ENCODE results near the gene IGFBP2.
A peak's percentile ranks its signal among the peaks of the same experiment; 100 is the strongest.

The IGFBP2 gene

DNA sequence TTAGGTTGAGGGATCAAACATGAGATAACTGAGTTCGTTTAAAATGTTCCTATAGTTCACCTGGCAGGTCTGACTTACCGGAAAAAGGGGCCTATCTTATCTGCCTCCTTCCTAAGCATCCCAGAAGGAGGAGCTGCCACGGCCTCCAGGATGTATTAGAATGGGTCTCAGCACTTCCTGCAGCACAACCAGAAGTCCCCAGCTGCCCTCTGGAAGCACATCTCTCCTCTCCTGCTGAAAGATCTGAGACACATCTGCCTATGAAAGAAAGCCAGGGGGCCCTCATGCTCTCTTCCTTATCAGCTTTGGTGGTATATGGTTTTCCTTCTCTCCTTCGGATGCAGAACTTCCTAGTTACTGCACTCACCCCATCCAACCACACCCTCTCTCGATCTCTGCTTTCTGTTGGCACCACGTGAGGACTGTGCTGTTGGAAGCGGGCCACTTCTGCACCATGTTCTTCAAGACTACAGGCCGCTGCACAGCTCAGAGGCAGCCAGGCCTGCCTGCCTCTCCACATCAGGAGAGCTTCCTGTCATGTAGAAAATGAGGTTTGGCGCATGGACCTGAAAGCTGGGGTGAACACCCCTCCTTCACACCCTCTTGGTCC, 55.6 kb downstream of the IGFBP2 start:
- peaks cover 41% of the 10 kb centered on the region for H3K27me3 ChIP-seq (ENCODE audit: control insufficient read depth, insufficient read depth, low read length)
- no peak overlapping the region for H3K9ac ChIP-seq (ENCODE audit: low read length)
- no peaks in the 10 kb centered on the region for H3K9me3 ChIP-seq (ENCODE audit: control insufficient read depth, insufficient read depth, low read depth, low read length)
- no peak overlapping the region for H3K27ac ChIP-seq (ENCODE audit: low read depth, low read length)
- no peaks in the 10 kb centered on the region for H3K36me3 ChIP-seq (ENCODE audit: control insufficient read depth, insufficient read depth, low read length)
- H3K4me1 ChIP-seq (ENCODE audit: control insufficient read depth, insufficient read depth, low read length), result peaks cover 22% of the 10 kb centered on the region
- no peak overlapping the region for H3K4me3 ChIP-seq (ENCODE audit: low read depth, low read length)

DNA sequence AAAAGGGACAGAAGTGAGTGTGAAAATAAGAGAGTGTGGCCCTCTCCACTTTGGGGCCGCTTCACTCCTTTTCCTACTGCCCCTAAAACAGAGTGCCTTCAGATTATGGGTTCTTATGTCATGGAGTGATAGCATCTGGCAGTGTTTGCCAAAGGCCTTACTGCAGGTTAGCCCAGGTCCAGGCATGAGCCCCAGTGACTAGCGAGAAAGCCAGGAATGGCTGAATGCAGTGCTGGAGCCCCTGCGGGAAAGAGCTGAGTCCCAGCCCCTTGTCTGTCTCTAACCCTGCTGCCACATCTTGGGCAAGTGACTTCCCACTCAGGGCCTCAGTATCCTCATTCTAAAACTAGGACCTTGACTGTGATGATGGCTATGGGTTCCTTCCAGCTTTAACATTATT, 56.2 kb downstream of the IGFBP2 start:
- H3K27ac ChIP-seq (ENCODE audit: low read depth, low read length), result no peak overlapping the region
- no peak overlapping the region for H3K4me3 ChIP-seq (ENCODE audit: low read depth, low read length)
- peaks cover 20% of the 10 kb centered on the region for H3K4me1 ChIP-seq (ENCODE audit: control insufficient read depth, insufficient read depth, low read length)
- no peaks in the 10 kb centered on the region for H3K9me3 ChIP-seq (ENCODE audit: control insufficient read depth, insufficient read depth, low read depth, low read length)
- H3K27me3 ChIP-seq (ENCODE audit: control insufficient read depth, insufficient read depth, low read length), result peaks cover 46% of the 10 kb centered on the region
- H3K36me3 ChIP-seq (ENCODE audit: control insufficient read depth, insufficient read depth, low read length), result no peaks in the 10 kb centered on the region
- no peak overlapping the region for H3K9ac ChIP-seq (ENCODE audit: low read length)

- peaks cover 56% of the 10 kb centered on the region for H3K27me3 ChIP-seq (ENCODE audit: control insufficient read depth, insufficient read depth, low read length)
- no peaks in the 10 kb centered on the region for H3K9me3 ChIP-seq (ENCODE audit: control insufficient read depth, insufficient read depth, low read depth, low read length)
- H3K4me1 ChIP-seq (ENCODE audit: control insufficient read depth, insufficient read depth, low read length), result peaks cover 20% of the 10 kb centered on the region
- H3K36me3 ChIP-seq (ENCODE audit: control insufficient read depth, insufficient read depth, low read length), result no peaks in the 10 kb centered on the region
- H3K9ac ChIP-seq (ENCODE audit: low read length), result no peak overlapping the region
- no peak overlapping the region for H3K27ac ChIP-seq (ENCODE audit: low read depth, low read length)
- no peak overlapping the region for H3K4me3 ChIP-seq (ENCODE audit: low read depth, low read length)
Observed at GRCh38 chr2:216690456-216690852, 57.2 kb downstream of the IGFBP2 start.

DNA sequence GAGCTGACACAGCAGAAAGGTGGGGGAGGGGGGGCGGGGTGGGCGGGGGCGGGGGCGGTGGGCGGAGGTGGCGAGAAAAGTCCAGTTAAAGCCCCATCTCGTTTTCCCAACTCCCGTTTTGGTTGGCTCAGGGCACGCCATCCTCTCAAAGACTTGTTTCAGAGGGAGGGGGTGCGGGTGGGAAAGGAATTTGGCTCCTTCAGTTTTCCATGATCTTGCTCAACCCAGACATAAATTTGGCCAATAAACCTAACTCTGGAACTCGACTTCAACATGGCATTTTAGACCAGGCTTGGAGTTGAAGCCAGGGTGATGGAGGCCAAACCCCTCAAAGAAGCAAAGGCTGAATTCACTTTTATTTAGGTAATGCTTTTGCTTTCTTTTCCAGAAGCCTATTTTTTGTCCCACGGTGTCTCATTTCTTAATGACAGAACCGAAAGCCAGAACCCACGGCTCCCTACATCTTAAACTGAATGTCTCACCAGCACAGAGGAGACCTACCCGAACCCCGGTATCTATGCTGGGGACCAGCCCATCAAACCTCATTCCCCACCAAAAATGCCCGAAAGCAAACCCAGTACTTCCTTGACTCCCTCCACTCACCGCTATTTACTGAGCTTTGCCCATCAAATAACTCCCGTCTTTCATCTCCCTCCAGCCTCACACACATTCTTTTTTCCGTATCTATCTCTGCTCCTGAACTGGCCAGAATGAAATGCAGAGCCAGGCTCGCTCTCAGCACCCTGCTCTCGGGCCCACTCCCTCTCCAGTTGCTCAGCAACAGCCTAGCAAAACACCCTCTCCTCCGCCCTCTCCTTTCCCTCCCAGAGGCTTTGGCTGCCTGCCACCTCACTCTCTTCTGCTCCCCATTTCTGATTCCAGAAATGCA, 57.9 kb downstream of the IGFBP2 start:
- no peak overlapping the region for H3K27ac ChIP-seq (ENCODE audit: low read depth, low read length)
- H3K9me3 ChIP-seq (ENCODE audit: control insufficient read depth, insufficient read depth, low read depth, low read length), result no peaks in the 10 kb centered on the region
- peak overlapping the region; percentile 50 for H3K4me3 ChIP-seq (ENCODE audit: low read depth, low read length)
- H3K36me3 ChIP-seq (ENCODE audit: control insufficient read depth, insufficient read depth, low read length), result no peaks in the 10 kb centered on the region
- H3K4me1 ChIP-seq (ENCODE audit: control insufficient read depth, insufficient read depth, low read length), result peaks cover 25% of the 10 kb centered on the region
- H3K27me3 ChIP-seq (ENCODE audit: control insufficient read depth, insufficient read depth, low read length), result peaks cover 63% of the 10 kb centered on the region
- H3K9ac ChIP-seq (ENCODE audit: low read length), result no peak overlapping the region

DNA sequence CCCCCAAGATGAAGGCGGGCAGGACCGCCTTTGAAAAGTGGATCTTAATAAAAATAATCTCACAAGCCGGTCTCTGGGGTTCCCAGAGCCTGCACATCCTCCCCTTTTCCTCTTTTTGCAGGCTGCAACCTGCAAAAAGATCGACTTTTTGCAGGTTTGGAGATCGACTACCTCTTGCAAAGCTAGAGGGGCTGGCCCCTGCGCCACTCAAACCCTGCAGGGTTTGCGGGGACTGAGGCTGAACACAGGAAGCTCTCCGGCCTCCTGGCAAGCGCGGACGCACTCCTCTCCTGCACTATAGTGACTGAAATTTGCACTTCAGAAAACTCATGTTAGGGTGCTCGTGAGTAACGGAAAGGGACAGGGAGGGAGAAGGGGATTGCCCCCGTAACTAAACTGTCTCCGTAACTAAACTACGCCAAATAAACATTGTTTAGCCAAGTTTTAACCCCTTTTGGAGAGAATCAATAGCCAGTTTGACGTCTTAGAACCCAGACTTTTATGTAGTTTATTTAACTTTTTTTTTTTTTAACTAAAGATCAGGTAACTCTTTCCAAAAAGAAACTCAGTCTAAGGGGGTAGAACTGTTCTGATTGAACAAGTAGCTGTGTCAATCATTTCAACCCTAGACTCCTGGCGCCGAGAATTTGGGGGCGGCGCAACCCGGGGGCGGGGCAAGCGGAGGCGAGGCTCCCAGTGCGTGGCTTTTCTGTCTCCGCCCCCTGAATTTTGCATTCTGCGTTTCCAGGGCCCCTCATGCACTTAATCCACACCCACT, 59.6 kb downstream of the IGFBP2 start:
- Histone ChIP-seq H3K9me3 (ENCODE audit: control insufficient read depth, insufficient read depth, low read depth, low read length) (no peaks in the 10 kb centered on the region), H3K36me3 (ENCODE audit: control insufficient read depth, insufficient read depth, low read length) (no peaks in the 10 kb centered on the region), H3K27me3 (ENCODE audit: control insufficient read depth, insufficient read depth, low read length) (peaks cover 74% of the 10 kb centered on the region), H3K4me1 (ENCODE audit: control insufficient read depth, insufficient read depth, low read length) (peaks cover 30% of the 10 kb centered on the region), H3K27ac (ENCODE audit: low read depth, low read length) (no peak overlapping the region), H3K9ac (ENCODE audit: low read length) (peak overlapping the region; percentile 8), H3K4me3 (ENCODE audit: low read depth, low read length) (peak overlapping the region; percentile 74)

DNA sequence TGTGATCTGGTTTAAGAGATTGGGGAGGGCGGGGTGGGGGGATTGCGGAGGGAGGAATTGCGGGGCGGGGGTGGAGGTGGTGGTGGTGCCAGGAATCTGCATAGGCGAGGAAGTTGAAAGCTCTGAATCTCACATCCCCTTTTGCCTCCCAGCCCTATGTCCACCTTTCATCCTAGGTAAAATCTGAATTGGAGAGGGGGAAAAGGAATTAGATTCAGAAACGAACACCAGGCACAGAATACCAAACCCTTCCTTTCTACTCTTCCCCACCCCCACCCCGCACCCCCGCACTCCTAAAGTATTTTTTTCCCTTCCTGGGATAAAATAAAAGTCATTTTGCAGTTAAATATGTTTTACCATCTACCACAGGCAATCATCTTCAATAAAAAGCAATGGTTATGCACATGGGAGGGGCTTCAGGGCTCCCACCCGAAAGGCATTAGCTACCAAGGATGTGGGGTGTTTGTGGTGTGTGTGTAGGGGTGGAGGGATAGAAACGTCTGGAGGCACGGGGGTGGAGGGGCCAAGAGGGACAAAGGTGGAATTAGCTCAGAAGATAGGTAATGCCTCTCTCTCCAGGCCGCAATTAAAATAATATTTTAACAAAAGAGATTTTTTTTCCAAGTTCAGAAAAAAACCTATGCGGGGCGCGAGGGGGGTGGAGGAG, 60.3 kb downstream of the IGFBP2 start:
- Histone ChIP-seq H3K27me3 (ENCODE audit: control insufficient read depth, insufficient read depth, low read length) (peaks cover 74% of the 10 kb centered on the region), H3K36me3 (ENCODE audit: control insufficient read depth, insufficient read depth, low read length) (no peaks in the 10 kb centered on the region), H3K9ac (ENCODE audit: low read length) (no peak overlapping the region), H3K27ac (ENCODE audit: low read depth, low read length) (no peak overlapping the region), H3K4me3 (ENCODE audit: low read depth, low read length) (peak overlapping the region; percentile 70), H3K4me1 (ENCODE audit: control insufficient read depth, insufficient read depth, low read length) (peaks cover 30% of the 10 kb centered on the region), H3K9me3 (ENCODE audit: control insufficient read depth, insufficient read depth, low read depth, low read length) (no peaks in the 10 kb centered on the region)

DNA sequence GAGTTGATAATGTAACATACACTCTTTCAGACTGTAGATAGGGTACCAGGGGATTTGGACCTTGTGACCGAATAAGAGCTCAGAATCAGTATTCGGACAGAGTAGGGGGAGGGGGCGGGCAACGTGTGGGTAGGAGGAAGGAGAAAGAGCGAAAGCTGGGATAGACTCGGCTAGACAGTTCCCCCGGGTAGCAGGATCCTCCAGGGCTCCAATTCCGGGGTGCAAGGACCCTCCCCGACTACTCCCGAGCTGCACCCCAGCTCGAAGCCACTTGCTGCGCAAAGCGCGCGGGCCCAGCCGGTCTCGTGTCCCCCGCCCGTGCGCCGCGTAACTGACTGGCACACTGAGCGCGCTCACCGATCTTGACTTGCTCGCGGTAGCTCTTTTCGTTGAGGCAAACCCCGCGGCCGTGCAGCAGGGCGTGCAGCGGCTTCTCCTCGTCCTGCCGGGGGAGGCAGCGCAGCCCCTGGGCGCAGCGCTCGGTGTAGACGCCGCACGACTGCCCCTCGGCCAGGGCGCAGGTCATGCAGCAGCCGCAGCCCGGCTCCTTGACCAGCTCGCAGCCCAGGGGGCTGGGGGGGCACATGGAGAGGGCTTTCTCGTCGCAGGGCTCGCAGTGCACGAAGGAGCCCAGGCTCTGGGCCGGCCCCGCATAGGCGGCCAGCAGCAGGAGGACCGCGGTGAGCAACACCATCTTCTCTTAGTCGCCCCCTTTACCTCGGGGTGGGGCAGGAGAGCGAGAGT, 61.0 kb downstream of the IGFBP2 start:
- H3K4me3 ChIP-seq (ENCODE audit: low read depth, low read length), result peak overlapping the region; percentile 70

GRCh38 chr2:216694826-216695217, 61.6 kb downstream of the IGFBP2 start:
- Histone ChIP-seq H3K4me3 (ENCODE audit: low read depth, low read length) (peak overlapping the region; percentile 70), H3K27me3 (ENCODE audit: control insufficient read depth, insufficient read depth, low read length) (peaks cover 66% of the 10 kb centered on the region), H3K36me3 (ENCODE audit: control insufficient read depth, insufficient read depth, low read length) (no peaks in the 10 kb centered on the region), H3K27ac (ENCODE audit: low read depth, low read length) (no peak overlapping the region), H3K9ac (ENCODE audit: low read length) (no peak overlapping the region), H3K9me3 (ENCODE audit: control insufficient read depth, insufficient read depth, low read depth, low read length) (no peaks in the 10 kb centered on the region), H3K4me1 (ENCODE audit: control insufficient read depth, insufficient read depth, low read length) (peaks cover 23% of the 10 kb centered on the region)

More for the DNA sequence above, 61.0 kb downstream of the IGFBP2 start:
- Histone ChIP-seq H3K27ac (ENCODE audit: low read depth, low read length) (no peak overlapping the region), H3K36me3 (ENCODE audit: control insufficient read depth, insufficient read depth, low read length) (no peaks in the 10 kb centered on the region), H3K9me3 (ENCODE audit: control insufficient read depth, insufficient read depth, low read depth, low read length) (no peaks in the 10 kb centered on the region), H3K4me1 (ENCODE audit: control insufficient read depth, insufficient read depth, low read length) (peaks cover 23% of the 10 kb centered on the region), H3K9ac (ENCODE audit: low read length) (peak overlapping the region; percentile 9), H3K27me3 (ENCODE audit: control insufficient read depth, insufficient read depth, low read length) (peaks cover 71% of the 10 kb centered on the region)

DNA sequence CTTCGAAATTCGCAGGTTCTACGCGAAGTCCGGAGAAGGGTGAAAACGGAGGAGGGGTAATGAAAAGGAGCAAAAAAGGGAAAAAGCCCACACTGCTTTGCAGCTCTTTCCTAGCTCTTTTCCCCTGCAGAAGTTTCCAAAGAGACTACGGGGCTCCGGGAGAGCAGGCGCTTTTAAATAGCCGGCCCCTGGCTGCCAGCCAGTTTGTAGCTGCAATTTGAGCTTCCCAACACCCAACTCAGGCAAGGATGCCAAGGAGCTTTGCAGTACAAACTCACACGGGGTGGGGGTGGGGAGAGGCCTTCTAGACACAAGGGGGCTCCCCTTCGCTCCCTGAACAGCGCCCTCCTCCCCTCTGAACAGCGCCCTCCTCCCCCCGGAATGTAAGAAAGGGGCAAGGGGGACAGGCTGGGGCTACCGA, 62.2 kb downstream of the IGFBP2 start, which contains the start of gene IGFBP5:
IGFBP5 (minus strand) TSS at position 149 of the 421 bp plus-strand sequence. CDS start 774 bp downstream, outside the sequence.
- H3K27me3 ChIP-seq (ENCODE audit: control insufficient read depth, insufficient read depth, low read length), result peaks cover 60% of the 10 kb centered on the region
- H3K27ac ChIP-seq (ENCODE audit: low read depth, low read length), result no peak within 1 kb of the TSS
- no peaks in the 10 kb centered on the region for H3K36me3 ChIP-seq (ENCODE audit: control insufficient read depth, insufficient read depth, low read length)
- H3K9ac ChIP-seq (ENCODE audit: low read length), result peak within 1 kb of the TSS; percentile 9
- H3K4me3 ChIP-seq (ENCODE audit: low read depth, low read length), result peak within 1 kb of the TSS; percentile 70
- H3K9me3 ChIP-seq (ENCODE audit: control insufficient read depth, insufficient read depth, low read depth, low read length), result no peaks in the 10 kb centered on the region
- H3K4me1 ChIP-seq (ENCODE audit: control insufficient read depth, insufficient read depth, low read length), result peaks cover 18% of the 10 kb centered on the region

- H3K9me3 ChIP-seq (ENCODE audit: control insufficient read depth, insufficient read depth, low read depth, low read length), result no peaks in the 10 kb centered on the region
- no peak overlapping the region for H3K9ac ChIP-seq (ENCODE audit: low read length)
- peaks cover 56% of the 10 kb centered on the region for H3K27me3 ChIP-seq (ENCODE audit: control insufficient read depth, insufficient read depth, low read length)
- no peaks in the 10 kb centered on the region for H3K36me3 ChIP-seq (ENCODE audit: control insufficient read depth, insufficient read depth, low read length)
- H3K4me1 ChIP-seq (ENCODE audit: control insufficient read depth, insufficient read depth, low read length), result peaks cover 12% of the 10 kb centered on the region
- H3K4me3 ChIP-seq (ENCODE audit: low read depth, low read length), result no peak overlapping the region
- H3K27ac ChIP-seq (ENCODE audit: low read depth, low read length), result no peak overlapping the region
Observed at GRCh38 chr2:216696321-216696720, 63.1 kb downstream of the IGFBP2 start.

Data from HUES6 (cell line).